DND-41 (cell line): ENCODE measurements around the gene GLYATL3.

Experiments used
- ATAC-seq: fragments of 200-7000 bp; cut with Tn5 transposase; 3 replicates; pipeline ENCODE4 v1.9.1; 2021; ENCODE audit warnings: low read depth; ENCODE audit not compliant: insufficient read depth
- DNase-seq: peaks from one replicate; pipeline ENCODE4 v3.0.0-alpha.2; 2020
- H2AFZ ChIP-seq: 2 replicates; pipeline ENCODE4 v1.6.0; 2012; ENCODE audit warnings: low read depth, low read length
- H3K27ac ChIP-seq: 2 replicates; pipeline ENCODE4 v1.5.1; 2012; ENCODE audit warnings: low read length, inconsistent platforms
- H3K27me3 ChIP-seq: fragments of 200-600 bp; sonication (generic); 2 replicates; pipeline ENCODE4 v1.6.0; 2012; ENCODE audit warnings: low read length, mild to moderate bottlenecking, inconsistent platforms; ENCODE audit not compliant: insufficient read depth, poor library complexity
- H3K36me3 ChIP-seq: 2 replicates; pipeline ENCODE4 v1.5.1; 2012; ENCODE audit warnings: low read length, inconsistent platforms; ENCODE audit not compliant: insufficient read depth
- H3K4me1 ChIP-seq: 2 replicates; pipeline ENCODE4 v1.5.1; 2012; ENCODE audit warnings: mild to moderate bottlenecking, low read length; ENCODE audit not compliant: insufficient read depth
- H3K4me2 ChIP-seq: 2 replicates; pipeline ENCODE4 v1.6.0; 2012; ENCODE audit warnings: mild to moderate bottlenecking, moderate library complexity, low read length, inconsistent platforms; ENCODE audit not compliant: insufficient read depth
- H3K4me3 ChIP-seq, 2 experiments: fragments of 200-600 bp in 1 of 2; shearing (Covaris generic) in 1 of 2; 2 replicates each; pipeline ENCODE4 v1.5.1; 2012 to 2016; ENCODE audit warnings: inconsistent platforms in 2 of 2, low read length in 2 of 2, mild to moderate bottlenecking in 2 of 2, low read depth in 1 of 2, moderate library complexity in 1 of 2
- H3K79me2 ChIP-seq: 2 replicates; pipeline ENCODE4 v1.6.0; 2012; ENCODE audit warnings: low read length, inconsistent platforms; ENCODE audit not compliant: insufficient read depth
- H3K9ac ChIP-seq: 2 replicates; pipeline ENCODE4 v1.6.0; 2012; ENCODE audit warnings: low read depth, mild to moderate bottlenecking, inconsistent platforms, low read length, moderate library complexity
- H3K9me3 ChIP-seq: 2 replicates; pipeline ENCODE4 v1.5.1; 2012; ENCODE audit warnings: low read length, moderate library complexity, mild to moderate bottlenecking, inconsistent platforms; ENCODE audit not compliant: insufficient read depth, severe bottlenecking
- H4K20me1 ChIP-seq: 2 replicates; pipeline ENCODE4 v1.6.0; 2012; ENCODE audit warnings: low read length; ENCODE audit not compliant: insufficient read depth
- EZH2 ChIP-seq: IDR thresholded peaks from 3 replicates; pipeline ENCODE4 v1.6.1; 2012; ENCODE audit warnings: borderline replicate concordance, low read depth, mild to moderate bottlenecking, moderate library complexity, low read length, inconsistent platforms; ENCODE audit not compliant: severe bottlenecking
- TF ChIP-seq, protein P1 (sequence below): IDR thresholded peaks from 2 replicates; pipeline ENCODE4 v1.5.1; 2012; ENCODE audit warnings: borderline replicate concordance, low read length, moderate library complexity, mild to moderate bottlenecking; ENCODE audit not compliant: poor library complexity, severe bottlenecking; ENCODE audit errors: extremely low read depth

Gene GLYATL3

DNA sequence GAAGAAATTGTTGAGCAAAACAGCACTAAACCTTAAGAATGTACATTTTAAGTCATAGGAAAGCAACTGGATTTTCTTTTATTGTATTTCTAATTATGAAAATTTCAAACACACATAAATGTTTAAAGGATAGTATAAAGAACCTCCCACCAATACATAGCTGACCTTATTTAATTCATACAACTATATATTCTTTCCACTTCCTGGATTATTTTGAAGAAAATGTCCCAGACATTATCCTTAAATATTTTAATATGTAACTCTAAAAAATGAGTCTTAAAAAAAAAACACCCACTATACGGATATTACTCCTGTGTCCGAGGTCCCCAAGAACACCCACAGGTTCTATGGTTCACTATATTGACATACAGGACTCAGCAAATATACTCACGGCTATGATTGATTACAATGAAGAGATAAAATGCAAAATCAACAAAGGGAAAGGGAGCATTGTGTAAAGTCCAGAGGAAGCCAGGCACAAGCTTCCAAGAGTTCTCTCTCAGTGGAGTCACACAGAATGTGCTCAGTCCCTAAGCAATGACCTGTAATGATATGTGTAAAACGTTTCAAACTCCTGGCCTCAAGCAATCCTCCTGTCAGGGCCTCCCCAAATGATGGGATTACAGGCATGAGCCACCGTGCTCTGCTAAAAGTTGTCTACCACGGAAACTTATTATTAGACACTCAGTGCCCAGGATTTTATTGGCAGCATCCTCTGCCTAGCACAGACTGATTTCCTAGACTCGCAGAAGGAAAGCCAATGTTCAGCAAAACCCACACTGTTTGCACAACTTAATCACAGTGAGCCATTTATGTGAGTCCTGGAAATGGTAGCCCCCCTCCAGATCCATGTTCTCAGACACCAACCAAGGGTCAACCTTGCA, 23.2 kb downstream of the GLYATL3 start:
- Histone ChIP-seq H3K27me3 (peaks cover 7% of the 10 kb centered on the region), H3K9me3 (no peaks in the 10 kb centered on the region), H4K20me1 (no peaks in the 10 kb centered on the region), H3K36me3 (no peaks in the 10 kb centered on the region), H3K27ac (no peak overlapping the region), H3K9ac (no peak overlapping the region), H3K4me2 (no peak overlapping the region), H3K79me2 (no peaks in the 10 kb centered on the region), H3K4me3 (no peak overlapping the region), H3K4me1 (no peaks in the 10 kb centered on the region), H2AFZ (no peak overlapping the region)
- DNase-seq (no peak), ATAC-seq (no peak)
- TF ChIP-seq, protein P1, sequence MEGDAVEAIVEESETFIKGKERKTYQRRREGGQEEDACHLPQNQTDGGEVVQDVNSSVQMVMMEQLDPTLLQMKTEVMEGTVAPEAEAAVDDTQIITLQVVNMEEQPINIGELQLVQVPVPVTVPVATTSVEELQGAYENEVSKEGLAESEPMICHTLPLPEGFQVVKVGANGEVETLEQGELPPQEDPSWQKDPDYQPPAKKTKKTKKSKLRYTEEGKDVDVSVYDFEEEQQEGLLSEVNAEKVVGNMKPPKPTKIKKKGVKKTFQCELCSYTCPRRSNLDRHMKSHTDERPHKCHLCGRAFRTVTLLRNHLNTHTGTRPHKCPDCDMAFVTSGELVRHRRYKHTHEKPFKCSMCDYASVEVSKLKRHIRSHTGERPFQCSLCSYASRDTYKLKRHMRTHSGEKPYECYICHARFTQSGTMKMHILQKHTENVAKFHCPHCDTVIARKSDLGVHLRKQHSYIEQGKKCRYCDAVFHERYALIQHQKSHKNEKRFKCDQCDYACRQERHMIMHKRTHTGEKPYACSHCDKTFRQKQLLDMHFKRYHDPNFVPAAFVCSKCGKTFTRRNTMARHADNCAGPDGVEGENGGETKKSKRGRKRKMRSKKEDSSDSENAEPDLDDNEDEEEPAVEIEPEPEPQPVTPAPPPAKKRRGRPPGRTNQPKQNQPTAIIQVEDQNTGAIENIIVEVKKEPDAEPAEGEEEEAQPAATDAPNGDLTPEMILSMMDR, result no peak
- TF ChIP-seq EZH2, result no peak

DNA sequence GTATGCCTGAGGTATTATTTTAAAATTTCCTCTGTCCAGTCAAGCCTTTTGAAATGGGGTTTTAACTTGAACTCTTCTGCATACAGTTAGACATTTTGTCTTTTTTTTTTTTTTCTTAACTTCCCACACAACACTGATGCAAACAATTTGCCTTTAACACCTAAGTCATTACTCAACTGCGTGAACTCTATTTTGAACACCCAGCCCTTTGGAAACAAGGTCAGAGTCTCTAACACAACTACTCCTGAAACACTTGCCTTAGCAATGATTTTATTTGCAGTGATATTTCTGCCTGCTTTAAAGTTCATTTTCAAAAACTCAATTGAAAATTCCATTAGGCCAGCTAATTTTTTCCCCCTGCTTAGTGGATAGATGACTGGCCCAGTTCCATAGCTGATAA, 24.2 kb downstream of the GLYATL3 start:
- H3K9ac ChIP-seq, result no peak overlapping the region
- no peak overlapping the region for H2AFZ ChIP-seq
- H3K79me2 ChIP-seq, result no peaks in the 10 kb centered on the region
- peaks cover 7% of the 10 kb centered on the region for H3K27me3 ChIP-seq
- no peak overlapping the region for H3K27ac ChIP-seq
- ATAC-seq, result no peak
- DNase-seq, result no peak
- no peak for TF ChIP-seq EZH2
- TF ChIP-seq, protein P1, result no peak
- no peaks in the 10 kb centered on the region for H3K36me3 ChIP-seq
- no peak overlapping the region for H3K4me2 ChIP-seq
- no peaks in the 10 kb centered on the region for H4K20me1 ChIP-seq
- H3K4me1 ChIP-seq, result no peaks in the 10 kb centered on the region
- H3K9me3 ChIP-seq, result no peaks in the 10 kb centered on the region
- no peak overlapping the region for H3K4me3 ChIP-seq

- H3K4me1 ChIP-seq, result no peaks in the 10 kb centered on the region
- H3K4me3 ChIP-seq, result no peak overlapping the region
- H2AFZ ChIP-seq, result no peak overlapping the region
- H3K79me2 ChIP-seq, result no peaks in the 10 kb centered on the region
- no peak overlapping the region for H3K4me2 ChIP-seq
- ATAC-seq, result no peak
- H3K9me3 ChIP-seq, result no peaks in the 10 kb centered on the region
- H4K20me1 ChIP-seq, result no peaks in the 10 kb centered on the region
- H3K9ac ChIP-seq, result no peak overlapping the region
- DNase-seq, result no peak
- H3K27ac ChIP-seq, result no peak overlapping the region
- no peak for TF ChIP-seq EZH2
- TF ChIP-seq, protein P1, result no peak
- H3K27me3 ChIP-seq, result peaks cover 7% of the 10 kb centered on the region
- no peaks in the 10 kb centered on the region for H3K36me3 ChIP-seq
These were observed 24.8 kb downstream of the GLYATL3 start for GRCh38 chr6:49524541-49524940.
